Limb (tissue), 2 donors: ENCODE measurements around the gene SYT7.

ENCODE experiments used
- DNase-seq, 2 donors: peaks; one replicate each; pipeline ENCODE4 v3.0.0-alpha.2; 2016; ENCODE audit errors: extremely low spot score in 2 of 2

The SYT7 gene

DNA sequence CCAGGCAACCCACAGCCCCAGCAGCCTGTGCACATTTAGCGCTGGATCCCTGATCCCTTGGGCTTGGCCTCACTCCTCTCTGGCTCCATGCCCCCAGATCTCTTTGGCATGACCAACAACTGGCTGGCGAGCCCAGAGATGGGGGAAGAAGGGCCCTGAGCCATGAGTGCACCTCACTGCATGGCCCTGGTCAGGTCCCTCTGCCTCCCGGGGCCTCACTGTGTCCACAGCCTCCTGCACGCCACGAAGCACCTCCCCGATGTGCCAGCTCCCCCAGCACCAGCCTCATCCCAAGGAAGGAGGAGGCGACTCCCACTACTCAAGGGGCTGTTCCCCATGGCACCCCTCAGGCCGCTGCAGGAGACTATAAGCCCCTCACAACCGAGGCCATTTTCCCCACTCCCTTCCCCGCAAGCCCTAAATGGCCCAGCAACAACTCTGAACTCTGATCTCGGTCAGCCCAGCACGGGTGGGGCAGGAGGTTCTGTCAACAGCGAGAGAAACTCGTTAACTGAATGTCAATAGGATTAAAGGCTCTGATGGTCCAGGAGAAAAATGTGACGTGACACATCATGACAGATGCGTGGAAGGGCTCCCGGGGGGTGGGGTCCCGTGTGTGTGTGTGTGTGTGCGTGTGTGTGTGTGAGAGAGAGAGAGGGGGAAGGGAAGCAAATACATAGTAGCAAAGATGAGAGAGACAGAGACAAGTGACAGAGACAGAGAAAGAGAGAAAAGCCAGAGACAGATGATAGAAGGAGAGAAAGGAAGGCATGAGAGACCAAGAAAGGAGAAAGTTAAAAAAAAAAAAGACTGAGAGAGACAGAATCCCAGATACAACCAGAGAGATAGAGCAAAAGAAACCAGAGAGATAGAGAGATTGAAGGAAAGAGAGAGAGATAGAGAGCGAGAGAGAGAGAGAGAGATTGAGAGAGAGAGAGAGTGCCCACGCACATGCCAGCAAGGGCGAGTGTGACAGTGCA, 28.4 kb upstream of the SYT7 start:
- DNase-seq = peak in 1 of 2 donors; percentile 43

DNA sequence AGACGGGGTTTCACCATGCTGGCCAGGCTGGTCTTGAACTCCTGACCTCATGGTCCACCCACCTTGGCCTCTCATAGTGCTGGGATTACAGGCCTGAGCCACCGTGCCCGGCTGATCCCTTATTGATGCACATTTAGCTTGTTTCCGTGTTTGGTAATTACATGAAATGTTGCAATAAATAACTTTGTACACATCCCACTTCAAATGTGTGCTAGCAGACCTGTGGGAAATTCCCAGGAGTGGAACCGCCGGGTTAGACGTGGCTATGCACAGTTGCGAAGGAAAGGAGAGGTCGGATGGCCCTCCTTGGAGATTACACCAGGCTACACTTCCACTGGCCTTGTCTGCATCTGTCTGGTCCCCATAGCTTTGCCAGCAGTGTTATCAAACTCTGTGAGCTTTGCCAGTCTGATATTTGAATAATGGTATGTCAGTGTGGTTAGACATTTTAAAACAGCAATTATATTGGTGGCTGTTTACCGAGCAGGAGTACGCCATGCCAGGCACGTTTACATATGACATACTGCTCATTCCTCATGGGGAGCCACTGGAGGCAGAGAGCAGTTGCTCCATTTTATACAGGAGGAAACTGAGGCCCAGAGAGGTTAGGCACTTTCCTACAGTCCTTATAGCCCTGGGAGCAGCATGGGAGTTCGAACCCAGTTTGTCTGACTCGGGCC, 27.2 kb upstream of the SYT7 start:
- no peak for DNase-seq

DNA sequence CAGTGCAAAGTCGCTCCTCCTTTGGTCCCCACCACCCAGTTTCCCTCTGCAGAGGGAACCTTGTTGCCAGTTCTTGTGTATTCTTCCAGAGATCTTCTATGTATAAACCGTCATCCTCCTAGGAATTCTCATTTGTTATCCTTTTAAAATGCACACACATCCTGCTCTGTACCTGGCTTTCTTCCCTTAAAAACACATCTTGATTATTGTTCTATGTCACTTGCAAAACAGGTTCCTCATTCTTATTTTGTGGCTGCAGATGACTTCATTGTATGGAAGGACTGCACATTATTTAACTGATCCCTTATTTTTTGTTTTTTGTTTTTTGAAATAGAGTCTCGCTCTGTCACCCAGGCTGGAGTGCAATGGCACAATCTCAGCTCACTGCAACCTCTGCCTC, 26.6 kb upstream of the SYT7 start:
- DNase-seq = no peak

DNA sequence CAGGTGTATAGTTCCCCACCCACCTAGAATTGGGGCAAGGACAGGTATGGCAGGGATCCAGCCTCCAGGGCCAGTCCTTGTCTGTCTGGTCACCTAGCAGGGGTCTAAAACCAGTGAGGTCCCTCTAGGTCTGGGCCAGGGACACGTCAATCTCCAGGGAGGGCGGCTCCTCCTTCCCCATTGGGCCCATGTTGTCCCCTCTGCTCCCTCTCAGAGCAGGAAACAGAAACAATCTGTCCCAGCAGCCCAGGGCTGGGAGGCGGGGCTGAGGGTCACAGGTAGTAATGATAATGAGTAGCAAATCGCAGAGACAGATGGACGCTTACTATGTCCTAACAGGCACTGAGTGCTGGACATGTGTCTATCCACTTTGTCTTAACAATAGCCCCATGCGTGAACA, 22.8 kb upstream of the SYT7 start:
- DNase-seq = no peak

DNA sequence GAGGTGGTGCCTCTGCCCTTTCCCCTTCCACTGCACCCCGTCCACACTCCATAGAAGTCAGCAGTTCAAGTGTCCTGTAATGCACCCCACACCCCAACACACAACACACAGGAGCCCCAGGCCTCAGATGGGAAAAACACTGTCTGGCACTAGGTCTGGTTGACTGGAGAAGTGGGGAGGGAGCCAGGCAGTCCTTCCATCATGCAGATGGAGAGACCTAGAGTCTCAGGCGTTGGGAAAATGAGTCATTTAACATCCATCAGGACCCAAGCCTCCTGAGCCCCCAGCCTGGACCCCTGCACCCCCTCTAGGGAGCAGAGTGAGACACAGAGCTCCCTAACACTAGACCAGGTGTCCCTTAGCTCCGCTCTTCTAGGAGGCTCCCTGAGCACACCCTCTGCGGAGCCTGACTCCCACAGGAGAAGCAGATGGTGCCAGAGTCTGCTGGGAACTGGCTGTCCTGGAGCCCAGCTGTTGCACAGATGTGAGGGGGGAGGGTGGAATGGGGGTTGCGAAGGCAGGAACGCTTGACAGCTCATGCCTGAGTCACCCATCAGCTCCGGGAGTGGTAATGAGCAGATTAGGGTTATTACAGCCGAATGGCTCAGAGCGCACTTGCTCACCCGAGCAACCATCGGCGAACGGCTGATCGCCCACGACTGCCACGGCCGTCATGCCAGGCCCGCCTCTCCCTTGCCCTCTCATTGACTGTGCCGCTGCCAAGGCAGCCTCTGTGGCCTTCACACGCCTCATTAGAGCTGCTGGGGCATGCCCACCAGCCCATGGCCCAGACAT, 22.1 kb upstream of the SYT7 start:
- peak in 1 of 2 donors; percentile 66 for DNase-seq

DNA sequence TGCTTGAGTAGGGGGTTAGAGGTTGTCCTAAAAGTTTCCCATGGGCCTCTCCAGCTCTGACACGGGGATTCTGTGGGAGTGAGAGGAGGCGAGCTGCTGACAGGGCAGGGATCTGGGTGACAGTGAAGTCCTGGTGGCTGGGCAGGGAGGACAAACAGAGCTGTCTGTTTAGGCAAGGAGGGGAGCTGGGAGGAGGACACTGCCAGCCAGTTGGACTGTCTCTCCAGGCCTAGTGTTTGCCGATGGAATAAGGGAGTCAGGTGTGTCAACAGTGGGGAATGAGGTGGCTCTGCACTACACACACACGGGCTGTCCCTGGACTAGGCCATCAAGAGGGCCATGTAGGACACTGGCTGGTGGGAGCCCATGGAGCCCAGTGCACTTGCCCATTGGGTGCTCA, 20.6 kb upstream of the SYT7 start:
- DNase-seq = no peak

DNA sequence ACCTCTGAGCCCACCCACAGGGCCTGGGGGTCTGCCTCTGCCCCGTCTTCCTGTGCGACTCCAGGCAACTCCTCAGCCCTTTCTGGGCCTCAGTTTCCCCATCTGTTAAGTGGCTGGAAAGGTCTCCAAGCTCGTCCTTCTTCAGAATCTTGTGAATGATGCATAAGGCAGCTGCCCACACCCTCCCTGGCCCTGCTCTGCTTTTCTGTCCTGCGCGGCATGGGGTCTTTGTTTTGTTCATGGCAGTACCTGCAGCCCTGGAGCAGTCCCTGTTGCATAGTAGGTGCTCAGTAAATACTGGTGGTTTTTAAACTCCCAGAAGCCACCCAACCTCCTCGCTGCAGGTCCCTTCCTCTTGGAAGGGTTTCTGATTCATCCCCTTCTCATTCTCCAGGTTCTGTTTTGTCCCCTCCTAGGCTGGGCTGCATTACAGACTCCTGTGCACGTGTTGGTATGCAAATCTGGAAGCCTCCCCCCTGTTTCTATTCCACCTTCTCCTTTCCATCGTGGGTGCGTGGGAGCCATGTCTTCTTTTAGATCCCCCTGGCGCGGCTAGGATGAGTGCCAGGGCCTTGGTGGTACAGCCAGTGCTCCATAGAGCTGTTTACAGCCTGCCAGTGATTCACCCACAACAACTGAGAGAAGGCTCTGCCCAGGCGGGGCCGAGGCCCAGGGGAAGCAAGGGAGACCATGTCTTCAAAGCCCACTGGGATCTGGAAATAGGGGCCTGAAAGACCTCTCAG, 19.3 kb upstream of the SYT7 start:
- DNase-seq = no peak

DNA sequence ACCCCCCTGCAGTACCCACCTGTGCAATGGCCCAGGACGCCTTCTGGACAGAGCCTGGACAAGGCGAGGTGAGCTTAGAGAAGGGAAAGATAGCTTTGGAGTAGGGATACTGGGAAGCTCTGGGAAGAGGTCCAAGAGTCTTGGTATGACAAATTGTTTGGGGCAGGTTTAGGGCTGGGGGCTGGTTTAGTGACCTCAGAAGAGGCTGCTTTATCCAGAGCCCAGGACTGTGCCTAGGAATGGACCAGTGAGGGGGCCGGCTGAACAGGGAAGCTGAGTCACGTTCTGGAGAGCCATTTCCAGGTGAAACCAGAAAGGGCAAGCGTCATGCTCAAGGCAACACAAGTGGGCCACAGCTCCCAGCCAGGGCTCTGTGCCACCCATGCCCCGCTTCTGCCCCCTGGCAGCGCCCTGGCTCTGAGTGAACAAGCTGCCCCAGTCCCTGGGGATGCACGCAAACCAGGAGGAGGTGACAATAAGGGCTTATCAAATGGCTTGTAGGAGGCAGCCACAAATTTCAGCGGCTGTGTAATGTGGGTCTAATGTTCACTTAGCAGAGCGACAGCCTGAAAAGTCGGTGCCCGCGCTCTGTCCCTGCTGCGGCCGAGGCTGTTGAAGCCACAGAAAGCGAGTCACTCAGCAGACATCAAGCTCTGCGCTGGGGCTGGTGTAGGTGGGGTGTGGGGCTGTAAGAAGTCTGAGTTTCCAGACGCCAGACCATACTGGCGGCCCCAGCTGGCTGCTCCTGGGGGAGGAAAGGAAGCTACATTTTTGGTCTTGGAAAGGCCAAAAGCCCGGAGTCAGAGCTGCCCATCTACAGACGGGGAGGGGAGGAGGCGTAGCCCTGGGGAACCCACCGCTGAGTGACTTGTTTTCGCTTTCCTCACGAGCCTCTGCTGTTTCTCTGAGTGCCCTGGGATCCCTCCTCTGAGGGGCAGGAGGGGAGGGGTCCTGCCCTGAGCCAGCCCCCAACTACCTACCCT, 18.3 kb upstream of the SYT7 start:
- no peak for DNase-seq

DNA sequence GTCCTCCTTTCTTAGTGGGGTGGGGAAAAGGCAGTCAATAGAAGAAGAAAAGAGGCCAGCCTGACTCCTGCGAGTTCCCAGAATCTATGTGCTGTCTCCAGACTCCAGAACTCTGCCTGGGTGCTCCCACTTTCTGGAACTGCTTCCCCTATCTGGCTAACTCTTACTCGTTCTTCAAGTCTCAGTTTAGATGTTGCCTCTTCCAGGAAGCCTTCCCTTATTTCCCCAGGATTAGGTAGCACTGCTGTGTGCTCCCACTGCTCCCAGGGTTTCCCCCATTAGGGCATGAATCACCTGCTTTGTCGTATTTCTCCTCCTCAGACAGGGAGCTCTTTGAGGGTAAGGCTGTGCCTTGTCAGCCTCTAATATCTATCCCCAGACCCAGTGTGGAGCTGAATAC, 17.5 kb upstream of the SYT7 start:
- no peak for DNase-seq

DNA sequence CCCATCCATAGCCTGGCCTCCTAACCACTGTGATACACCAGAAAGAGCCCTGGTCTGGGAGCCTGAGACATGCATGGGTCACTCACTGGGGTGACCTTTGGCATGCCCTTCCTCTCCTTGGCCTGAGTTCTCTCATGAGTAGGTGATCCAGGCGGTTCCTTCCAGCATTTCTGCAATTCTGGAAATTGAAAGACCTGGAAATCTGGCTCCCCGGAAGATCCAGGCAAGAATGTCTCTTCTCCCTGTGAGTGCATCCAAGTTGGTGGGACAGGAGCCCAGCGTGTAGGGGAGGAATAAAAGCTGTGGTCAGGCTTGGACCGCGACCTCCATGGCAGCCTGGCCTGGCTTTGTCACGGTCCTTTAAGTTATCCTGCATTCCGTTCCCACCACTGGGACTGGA, 16.1 kb upstream of the SYT7 start:
- DNase-seq = no peak

DNA sequence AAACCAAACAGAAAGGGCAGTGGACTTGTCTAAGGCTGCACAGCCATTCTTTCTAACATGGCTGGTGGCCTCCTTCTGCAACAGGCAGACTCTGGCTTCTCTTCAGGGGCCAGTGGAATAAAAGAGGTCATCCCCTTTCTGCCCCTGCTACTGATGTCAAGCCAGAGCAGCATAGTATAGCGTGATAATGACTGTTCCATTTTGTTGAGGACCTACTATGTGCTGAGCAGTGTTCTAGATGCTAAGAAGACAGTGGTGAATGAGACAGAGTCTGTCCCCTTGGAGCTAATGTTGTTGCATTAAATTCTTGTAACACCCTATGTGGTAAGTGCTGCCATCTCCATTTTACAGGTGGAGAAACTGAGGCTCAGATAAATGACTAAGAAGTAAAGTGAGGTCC, 15.7 kb upstream of the SYT7 start:
- DNase-seq = no peak

DNA sequence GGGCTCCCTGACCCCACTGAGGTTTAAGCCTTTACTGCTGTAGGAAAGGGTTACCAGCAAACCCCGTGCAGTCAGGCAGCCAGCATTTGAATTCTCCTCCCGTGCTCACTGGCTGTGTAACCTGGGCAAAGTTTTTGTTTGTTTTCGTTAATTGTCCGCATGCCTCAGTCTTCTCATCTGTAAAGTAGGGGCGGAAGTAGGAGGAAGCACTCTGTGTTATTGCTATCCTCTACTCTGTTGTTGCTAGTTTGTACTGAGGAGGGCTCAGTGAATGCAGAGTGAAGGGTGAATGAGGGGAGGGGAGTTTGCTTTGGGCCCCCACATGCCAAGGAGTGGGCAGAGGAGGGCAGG, 14.0 kb upstream of the SYT7 start:
- DNase-seq = no peak

DNA sequence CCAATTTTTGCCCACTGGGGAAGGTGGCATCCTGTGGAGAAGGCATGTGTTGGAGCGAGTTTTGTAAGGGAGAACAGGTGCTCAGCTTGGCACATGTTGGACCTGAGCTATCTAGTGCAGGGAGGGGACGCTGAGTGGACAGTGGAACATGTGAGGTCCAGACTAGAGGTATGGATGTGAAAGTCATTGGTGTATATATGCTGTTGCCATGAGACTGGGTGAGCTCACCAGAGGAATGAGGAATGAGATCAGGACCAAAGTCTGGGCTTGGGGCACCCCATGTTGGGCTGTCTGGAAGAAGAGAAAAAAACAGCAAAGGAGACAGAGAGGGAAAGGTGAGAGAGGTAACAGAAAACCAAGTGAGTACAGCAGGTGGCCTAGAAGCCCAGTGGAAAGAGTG, 12.3 kb upstream of the SYT7 start:
- DNase-seq = no peak

DNA sequence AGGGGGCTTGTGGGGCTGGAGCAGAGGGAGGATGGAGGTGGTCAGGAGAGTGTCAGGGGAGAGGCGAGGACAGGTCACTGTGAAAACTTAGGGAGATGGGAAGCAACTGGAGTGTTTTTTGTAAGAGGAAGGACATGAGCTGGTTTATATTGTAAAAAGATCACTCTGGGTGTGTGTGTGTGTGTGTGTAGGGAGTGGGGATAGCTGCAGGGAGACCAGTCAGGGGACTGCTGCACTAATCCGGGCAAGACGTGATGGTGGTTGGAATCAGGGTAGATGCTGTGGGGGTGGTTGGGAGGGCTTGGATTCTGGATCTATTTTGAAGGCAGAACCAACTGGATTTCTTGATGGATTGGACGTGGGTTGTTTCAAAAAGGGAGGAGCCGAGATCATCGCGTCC, 11.3 kb upstream of the SYT7 start:
- DNase-seq = no peak

DNA sequence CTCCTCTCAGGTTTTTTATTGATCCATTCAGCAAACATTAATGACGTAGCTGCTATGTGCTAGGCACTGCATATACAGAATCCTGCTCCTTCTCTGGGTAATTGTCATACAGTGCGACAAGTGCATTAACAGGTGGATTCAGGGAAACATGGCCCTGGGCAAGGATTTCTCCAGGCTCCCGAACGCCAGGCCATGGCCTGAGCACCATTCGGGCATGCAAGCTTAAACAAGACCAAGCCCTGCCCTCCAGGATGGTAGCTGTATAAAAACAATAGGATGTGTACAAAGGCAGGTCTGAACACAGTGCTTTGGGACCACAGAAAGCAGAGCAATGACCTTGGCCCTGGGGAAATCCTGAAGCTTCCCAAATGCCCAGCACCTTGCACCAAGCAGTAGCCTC, 9.1 kb upstream of the SYT7 start:
- DNase-seq = no peak

DNA sequence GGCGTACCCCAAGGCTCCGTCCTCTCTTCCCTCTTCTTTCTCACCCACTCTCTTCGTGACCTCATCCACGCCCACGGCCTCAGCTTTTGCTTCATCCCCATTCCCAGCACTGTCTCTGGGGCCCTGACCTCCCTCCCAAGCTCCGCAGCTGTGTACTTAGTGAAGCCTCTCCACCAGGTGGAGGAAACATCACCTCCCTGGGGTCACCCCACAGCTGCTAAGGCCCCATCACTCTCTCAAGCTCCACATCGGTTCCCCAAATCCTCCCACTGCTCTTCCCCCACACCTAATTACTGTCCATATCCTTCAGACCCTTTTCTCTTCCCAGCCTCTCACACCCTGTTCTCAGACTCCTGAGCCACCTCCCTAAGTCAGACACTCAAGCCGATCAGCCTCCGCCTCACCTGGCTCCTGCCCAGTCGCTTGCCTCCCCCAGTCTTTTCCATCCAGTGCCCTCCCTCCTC, 7.9 kb upstream of the SYT7 start:
- no peak for DNase-seq

DNA sequence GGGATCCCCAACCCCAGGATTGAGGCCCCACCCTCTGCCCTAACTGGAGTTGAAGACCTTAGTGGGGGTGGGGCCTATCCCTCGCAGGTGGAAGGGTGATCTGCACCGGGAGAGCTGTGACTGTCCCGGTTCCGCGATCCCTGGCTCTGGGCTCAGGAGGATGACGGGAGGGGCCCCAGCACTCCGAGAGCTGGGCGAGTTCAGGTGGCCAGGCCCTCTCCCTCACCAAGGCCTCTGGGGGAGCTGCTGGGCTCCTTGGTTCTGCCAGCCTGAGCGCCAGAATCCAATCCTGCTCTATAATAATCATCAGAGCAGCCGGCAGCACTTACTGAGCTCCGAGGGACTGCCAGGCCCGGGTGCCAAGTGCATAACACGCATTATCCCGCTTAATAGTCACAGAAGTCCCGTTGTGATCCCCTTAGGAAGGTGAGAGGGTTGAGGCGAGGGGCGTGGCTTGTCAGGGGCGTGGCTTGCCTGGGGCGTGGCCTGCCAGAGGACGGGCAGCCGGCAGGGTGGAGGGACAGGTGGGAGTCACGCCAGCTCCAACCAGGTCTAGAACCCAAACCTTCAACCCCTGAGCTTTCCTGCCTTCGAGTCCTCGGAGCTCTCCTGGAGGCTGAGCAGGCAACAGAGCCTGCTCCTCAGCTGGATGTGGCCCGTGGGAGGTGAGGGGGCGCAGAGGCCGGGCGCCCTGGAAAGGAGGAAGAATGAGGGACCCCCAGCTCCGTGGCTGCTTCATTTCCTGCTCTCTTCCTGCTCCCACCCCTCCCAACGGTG, 7.3 kb upstream of the SYT7 start:
- DNase-seq = peak in 1 of 2 donors; percentile 56

DNA sequence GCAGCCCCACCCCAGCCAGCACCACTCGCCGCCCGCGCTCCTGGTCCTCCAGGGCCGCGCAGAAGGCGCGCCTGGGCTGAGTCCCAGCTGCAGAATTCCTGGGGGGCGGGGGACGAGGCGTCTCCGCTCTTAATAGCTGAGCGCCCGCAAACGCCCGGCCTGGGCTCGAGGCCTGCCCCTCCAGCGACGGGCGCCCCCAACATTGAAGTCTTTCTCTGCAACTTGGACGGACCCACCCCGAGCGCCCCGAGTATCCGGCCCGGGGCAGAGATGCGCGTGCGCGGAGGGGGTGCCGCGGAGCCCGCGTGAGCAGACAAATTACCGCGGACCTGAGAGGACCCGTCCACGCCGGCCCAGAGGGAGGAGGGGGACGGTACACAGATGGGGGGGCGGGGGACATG, 6.7 kb upstream of the SYT7 start:
- peak in 1 of 2 donors; percentile 69 for DNase-seq

DNA sequence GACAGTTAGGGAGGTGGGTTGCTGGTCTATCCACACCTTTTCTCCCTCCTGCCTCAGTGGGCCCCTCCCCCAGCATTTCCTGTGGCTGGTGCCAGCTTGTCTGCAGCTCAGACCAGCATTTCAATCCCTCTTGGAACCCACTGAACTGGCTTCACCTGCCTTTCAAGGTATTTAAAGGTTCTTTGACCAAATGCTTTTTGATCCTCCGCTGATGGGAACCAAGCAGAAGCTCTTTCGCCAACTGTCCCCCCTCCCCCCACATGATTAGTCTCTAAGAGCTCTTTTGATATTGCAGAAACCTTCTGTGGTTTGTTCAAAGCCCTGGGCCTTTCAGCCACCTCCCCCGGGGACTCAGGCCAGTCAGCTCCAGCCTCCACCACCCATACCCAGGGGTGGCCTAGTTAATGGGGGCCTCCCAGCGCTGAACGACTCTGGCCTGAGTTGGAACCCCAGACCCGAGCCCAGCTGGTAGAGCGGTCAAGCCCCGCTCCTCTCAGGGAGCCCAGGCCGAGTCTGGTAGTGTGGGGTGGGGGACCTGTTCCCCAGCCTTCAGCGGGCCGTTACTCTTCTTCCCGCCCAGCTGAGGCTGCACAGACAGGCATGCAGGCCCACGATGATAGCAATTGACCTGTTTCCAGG, 6.0 kb upstream of the SYT7 start:
- DNase-seq = no peak
